Right atrium auricular region (tissue), 2 donors: ENCODE measurements around the gene TRAPPC2. TPM values are rescaled to one million over a fixed set of nuclear protein-coding genes. Genes with fewer than 3 reads are reported as not detected.
"Not testable (repeated sequence)": the region's sequence is repeated elsewhere in the genome, so short reads cannot be mapped to it uniquely, and the experiment has no call there.

ENCODE experiments used
- DNase-seq: peaks from one replicate; pipeline ENCODE4 v3.0.0-alpha.2; 2019; ENCODE audit warnings: low spot score
- H3K27ac ChIP-seq, 2 donors: fragments of 200-600 bp; sonication (generic); 1 replicate in 1 of 2; 2 replicates in 1 of 2; pipeline ENCODE4 v1.5.1; 2016 to 2019
- H3K27me3 ChIP-seq, 2 donors: fragments of 200-600 bp; sonication (generic); one replicate each; pipeline versions ENCODE4 v1.5.1 to v1.6.0; 2017 to 2019
- H3K36me3 ChIP-seq: fragments of 200-600 bp; sonication (generic); one replicate; pipeline ENCODE4 v1.5.1; 2016
- H3K4me1 ChIP-seq, 2 donors: fragments of 200-600 bp; sonication (generic); one replicate each; pipeline versions ENCODE4 v1.5.1 to v1.6.0; 2017 to 2019
- H3K4me3 ChIP-seq, 2 donors: fragments of 200-600 bp; sonication (generic); 1 replicate in 1 of 2; 2 replicates in 1 of 2; pipeline ENCODE4 v1.5.1; 2017 to 2019; ENCODE audit warnings: mild to moderate bottlenecking in 1 of 2, moderate library complexity in 1 of 2
- H3K9me3 ChIP-seq, 2 donors: fragments of 200-600 bp; sonication (generic); one replicate each; pipeline ENCODE4 v1.5.1; 2019
- total RNA-seq, 2 donors: library from RNA; depleted of rRNA; stranded (reverse); fragments of >200 nt; gene quantifications; one replicate each; pipeline ENCODE4 v1.1.0, GENCODE V29; 2016
- TF ChIP-seq, protein P1 (sequence below), 2 donors: fragments of 200-600 bp; sonication (generic); IDR thresholded peaks; one replicate each; pipeline ENCODE4 v1.5.1; 2019; ENCODE audit warnings: antibody characterized with exemption in 2 of 2

Gene TRAPPC2
- total RNA-seq, 2 donors from 2014 or later: 6.6 to 7.6 TPM

DNA sequence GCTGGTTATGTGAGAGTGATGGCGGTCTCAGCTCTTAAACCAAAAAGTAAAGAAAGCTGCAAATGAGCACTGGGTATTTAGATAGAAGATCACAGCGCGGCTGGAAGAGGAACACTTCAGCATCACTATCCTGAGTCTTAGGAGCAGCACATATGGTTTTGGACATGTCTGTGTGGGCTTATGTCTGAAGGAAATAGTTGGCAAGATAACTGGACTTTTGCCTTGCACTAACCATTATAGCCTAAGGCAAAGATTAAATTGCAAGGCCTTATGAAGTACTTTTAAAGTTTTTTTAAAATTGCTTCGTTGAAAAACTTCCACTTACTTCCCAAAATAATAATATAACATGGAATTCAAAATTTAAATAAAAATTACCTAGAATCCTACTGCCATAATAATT is 50.1 kb downstream of the TRAPPC2 start:
- Histone ChIP-seq H3K9me3 (peaks cover 0 to 6% of the 10 kb centered on the region in 2 donors), H3K27ac (no peak overlapping the region), H3K4me1 (no peaks in the 10 kb centered on the region), H3K36me3 (no peaks in the 10 kb centered on the region), H3K4me3 (no peak overlapping the region), H3K27me3 (no peaks in the 10 kb centered on the region)
- no peak for DNase-seq
- TF ChIP-seq, protein P1, sequence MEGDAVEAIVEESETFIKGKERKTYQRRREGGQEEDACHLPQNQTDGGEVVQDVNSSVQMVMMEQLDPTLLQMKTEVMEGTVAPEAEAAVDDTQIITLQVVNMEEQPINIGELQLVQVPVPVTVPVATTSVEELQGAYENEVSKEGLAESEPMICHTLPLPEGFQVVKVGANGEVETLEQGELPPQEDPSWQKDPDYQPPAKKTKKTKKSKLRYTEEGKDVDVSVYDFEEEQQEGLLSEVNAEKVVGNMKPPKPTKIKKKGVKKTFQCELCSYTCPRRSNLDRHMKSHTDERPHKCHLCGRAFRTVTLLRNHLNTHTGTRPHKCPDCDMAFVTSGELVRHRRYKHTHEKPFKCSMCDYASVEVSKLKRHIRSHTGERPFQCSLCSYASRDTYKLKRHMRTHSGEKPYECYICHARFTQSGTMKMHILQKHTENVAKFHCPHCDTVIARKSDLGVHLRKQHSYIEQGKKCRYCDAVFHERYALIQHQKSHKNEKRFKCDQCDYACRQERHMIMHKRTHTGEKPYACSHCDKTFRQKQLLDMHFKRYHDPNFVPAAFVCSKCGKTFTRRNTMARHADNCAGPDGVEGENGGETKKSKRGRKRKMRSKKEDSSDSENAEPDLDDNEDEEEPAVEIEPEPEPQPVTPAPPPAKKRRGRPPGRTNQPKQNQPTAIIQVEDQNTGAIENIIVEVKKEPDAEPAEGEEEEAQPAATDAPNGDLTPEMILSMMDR (IDR thresholded peaks at IDR 0.05): no peak

DNA sequence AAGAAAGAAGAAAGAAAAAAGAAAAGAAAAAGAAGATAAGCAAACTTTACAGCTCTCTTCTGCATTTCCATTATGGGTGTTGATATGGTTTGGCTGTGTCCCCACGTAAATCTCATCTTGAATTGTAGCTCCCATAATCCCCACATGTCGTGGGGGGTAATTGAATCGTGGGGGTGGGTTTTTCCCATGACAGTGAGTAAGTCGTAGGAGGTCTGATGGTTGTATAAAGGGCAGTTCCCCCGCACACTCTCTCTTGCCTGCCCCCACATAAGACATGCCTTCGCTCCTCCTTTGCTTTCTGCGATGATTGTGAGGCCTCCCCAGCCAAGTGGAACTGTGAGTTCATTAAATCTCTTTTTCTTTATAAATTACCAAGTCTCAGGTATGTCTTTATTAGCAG is 52.8 kb downstream of the TRAPPC2 start:
- Histone ChIP-seq H3K27ac (no peak overlapping the region), H3K27me3 (no peaks in the 10 kb centered on the region), H3K36me3 (no peaks in the 10 kb centered on the region), H3K4me3 (no peak overlapping the region), H3K9me3 (peaks cover 0 to 6% of the 10 kb centered on the region in 2 donors), H3K4me1 (no peaks in the 10 kb centered on the region)
- DNase-seq: no peak
- TF ChIP-seq, protein P1 (IDR thresholded peaks at IDR 0.05): no peak

DNA sequence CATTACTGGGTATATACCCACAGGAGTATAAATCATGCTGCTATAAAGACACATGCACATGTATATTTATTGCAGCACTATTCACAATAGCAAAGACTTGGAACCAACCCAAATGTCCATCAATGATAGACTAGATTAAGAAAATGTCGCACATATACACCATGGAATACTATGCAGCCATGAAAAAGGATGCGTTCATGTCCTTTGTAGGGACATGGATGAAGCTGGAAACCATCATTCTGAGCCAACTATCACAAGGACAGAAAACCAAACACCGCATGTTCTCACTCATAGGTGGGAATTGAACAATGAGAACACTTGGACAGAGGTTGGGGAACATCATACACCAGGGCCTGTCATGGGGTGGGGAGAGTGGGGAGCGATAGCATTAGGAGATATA is 54.7 kb downstream of the TRAPPC2 start:
- DNase-seq, H3K27ac ChIP-seq, H3K4me3 ChIP-seq, H3K36me3 ChIP-seq, H3K4me1 ChIP-seq, H3K27me3 ChIP-seq, H3K9me3 ChIP-seq: not testable (repeated sequence)

DNA sequence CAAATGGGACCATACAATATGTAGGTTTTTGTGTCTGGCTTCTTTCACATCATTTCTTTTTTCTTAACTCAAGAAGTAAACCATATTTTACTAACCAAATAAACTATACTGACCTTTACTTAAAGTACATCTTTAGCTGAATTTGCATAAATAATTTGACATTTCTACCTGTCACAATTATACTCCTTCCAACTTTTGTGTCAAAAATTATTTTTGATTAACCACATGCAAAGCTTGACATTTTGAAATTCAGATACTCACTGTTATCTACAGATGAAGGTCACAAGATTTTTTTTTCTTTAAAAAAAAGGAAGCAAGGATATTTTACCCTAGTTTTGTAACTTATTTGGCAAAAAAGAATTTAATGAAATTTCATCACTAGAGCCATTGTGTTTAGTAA is 57.5 kb downstream of the TRAPPC2 start:
- Histone ChIP-seq H3K9me3 (no peaks in the 10 kb centered on the region), H3K4me1 (no peaks in the 10 kb centered on the region), H3K27ac (no peak overlapping the region), H3K4me3 (no peak overlapping the region), H3K36me3 (no peaks in the 10 kb centered on the region), H3K27me3 (no peaks in the 10 kb centered on the region)
- TF ChIP-seq, protein P1 (IDR thresholded peaks at IDR 0.05): no peak
- DNase-seq: no peak

DNA sequence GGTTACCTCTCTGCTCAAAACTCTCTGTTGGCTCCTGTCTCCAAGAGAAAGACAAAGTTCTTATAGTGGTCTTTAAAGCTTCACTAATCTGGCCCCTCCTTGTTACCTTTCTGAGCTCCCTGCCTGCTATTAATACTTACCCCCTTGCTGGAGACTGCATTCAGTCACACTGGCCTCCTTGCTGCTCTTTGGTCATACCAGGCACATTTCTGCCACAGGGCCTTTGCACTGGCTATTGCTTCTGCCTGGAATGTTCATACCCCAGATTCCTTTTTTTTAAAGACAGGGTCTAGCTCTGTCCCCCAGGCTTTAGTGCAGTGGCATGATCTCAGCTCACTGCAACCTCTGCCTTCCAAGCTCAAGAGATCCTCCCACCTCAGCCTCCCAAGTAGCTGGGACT is 61.4 kb downstream of the TRAPPC2 start:
- no peaks in the 10 kb centered on the region for H3K36me3 ChIP-seq
- TF ChIP-seq, protein P1 (IDR thresholded peaks at IDR 0.05): no peak

DNA sequence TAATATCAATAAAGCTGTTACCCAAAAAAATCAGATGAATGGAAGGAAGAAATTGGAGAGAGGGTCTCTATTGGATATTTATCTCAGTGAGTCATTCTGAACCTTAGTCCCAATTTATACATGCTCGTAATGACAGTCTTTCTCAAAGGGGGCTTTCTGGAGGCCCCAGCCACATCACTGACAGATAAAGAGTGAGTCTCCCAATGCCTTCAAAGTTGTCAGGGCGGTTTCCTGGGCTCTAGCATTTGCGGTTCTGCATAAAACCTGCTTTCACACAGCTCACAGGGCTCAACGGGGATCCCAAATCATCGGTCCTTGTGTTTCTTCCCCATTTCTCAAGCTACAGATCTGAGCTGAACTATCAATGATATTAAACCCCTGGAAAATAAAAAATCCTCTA is 64.2 kb downstream of the TRAPPC2 start:
- Histone ChIP-seq H3K4me1 (peaks cover 0 to 12% of the 10 kb centered on the region in 2 donors), H3K36me3 (no peaks in the 10 kb centered on the region), H3K27me3 (peaks cover 0 to 4% of the 10 kb centered on the region in 2 donors), H3K27ac (peak overlapping the region in 1 of 2 donors; percentile 67), H3K9me3 (no peaks in the 10 kb centered on the region), H3K4me3 (no peak overlapping the region)
- DNase-seq: no peak
- TF ChIP-seq, protein P1 (IDR thresholded peaks at IDR 0.05): no peak

More for the DNA sequence above, 61.4 kb downstream of the TRAPPC2 start:
- no peaks in the 10 kb centered on the region for H3K27me3 ChIP-seq
- H3K27ac ChIP-seq: no peak overlapping the region
- no peak for DNase-seq
- no peaks in the 10 kb centered on the region for H3K9me3 ChIP-seq
- H3K4me3 ChIP-seq: no peak overlapping the region
- H3K4me1 ChIP-seq: no peaks in the 10 kb centered on the region

DNA sequence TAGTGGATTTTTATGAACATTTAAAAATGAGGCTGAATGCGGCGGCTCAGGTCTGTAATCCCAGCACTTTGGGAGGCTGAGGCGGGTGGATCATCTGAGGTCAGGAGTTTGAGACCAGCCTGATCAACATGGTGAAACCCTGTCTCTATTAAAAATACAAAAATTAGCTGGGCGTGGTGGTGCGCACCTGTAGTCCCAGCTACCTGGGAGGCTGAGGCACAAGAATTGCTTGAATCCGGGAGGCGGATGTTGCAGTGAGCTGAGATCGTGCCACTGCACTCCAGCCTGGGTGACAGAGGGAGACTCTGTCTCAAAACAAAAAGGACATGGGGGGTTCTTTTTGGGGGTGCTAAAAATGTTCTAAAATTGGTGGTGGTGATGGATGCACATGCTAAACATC is 64.7 kb downstream of the TRAPPC2 start:
- H3K36me3 ChIP-seq: not testable (repeated sequence)

More for the DNA sequence above, 64.7 kb downstream of the TRAPPC2 start:
- Histone ChIP-seq H3K4me1 (peaks cover 0 to 12% of the 10 kb centered on the region in 2 donors), H3K27ac (peak overlapping the region; percentile 55 to 67)
- H3K9me3 ChIP-seq, H3K4me3 ChIP-seq, H3K27me3 ChIP-seq, DNase-seq: not testable (repeated sequence)
